ENCODE data around the gene MYCL.

Gene MYCL

GRCh38 chr1:39901714-39902459 is at the start of gene MYCL:
TSS of gene MYCL (minus strand) at chr1:39901917. CDS start at chr1:39901434, 483 bp downstream.
- DNase-seq: peak; percentile 90

DNA sequence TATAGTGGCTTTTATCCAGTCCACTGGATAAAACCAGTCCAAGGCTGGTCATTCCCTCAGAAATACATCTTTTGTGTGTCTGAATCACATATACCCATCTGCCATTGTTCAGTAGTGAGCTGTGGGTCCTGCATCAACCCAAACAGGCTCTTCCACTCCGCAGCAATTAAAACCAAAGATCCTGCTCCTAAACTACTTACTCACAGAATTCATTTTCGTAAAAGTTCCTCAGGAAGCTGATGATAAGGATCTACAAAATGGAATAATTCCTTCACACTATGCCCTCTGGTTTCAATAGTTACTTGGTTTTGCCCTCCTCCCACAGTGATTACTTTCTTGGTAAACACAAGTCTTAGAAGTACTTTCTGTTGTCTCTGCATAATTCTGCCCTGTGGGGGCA is 48.2 kb upstream of the MYCL start:
- DNase-seq: no peak

DNA sequence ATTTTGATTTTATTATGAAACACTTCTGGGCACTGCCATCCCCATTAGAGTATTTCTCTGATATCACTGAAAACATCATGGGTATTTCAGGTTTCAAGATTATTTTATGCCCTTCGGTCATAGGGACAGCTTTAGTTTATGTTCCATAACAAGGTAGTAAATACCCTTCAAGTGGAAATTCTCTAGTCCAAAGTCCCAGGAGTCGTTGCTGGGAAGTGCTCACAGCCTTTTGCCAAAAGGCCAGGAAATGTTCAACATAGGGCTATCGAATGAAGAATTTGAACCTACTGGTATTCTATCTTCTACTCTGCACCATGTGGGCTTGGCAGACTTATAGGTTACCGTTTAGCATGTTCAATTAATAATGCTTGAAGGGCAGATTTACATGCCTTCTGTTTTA is 45.5 kb upstream of the MYCL start:
- DNase-seq: no peak

- DNase-seq: no peak
Measured at GRCh38 chr1:39946216-39946615, 44.5 kb upstream of the MYCL start.

GRCh38 chr1:39944410-39945112 is 42.8 kb upstream of the MYCL start:
- no peak for DNase-seq

- no peak for DNase-seq
Measured at GRCh38 chr1:39943471-39944290, 42.0 kb upstream of the MYCL start.

- no peak for DNase-seq
Measured at GRCh38 chr1:39940980-39941871, 39.5 kb upstream of the MYCL start.

- no peak for DNase-seq
Measured at GRCh38 chr1:39940253-39940652, 38.5 kb upstream of the MYCL start.

- no peak for DNase-seq
Measured at GRCh38 chr1:39938856-39939255, 37.1 kb upstream of the MYCL start.

DNA sequence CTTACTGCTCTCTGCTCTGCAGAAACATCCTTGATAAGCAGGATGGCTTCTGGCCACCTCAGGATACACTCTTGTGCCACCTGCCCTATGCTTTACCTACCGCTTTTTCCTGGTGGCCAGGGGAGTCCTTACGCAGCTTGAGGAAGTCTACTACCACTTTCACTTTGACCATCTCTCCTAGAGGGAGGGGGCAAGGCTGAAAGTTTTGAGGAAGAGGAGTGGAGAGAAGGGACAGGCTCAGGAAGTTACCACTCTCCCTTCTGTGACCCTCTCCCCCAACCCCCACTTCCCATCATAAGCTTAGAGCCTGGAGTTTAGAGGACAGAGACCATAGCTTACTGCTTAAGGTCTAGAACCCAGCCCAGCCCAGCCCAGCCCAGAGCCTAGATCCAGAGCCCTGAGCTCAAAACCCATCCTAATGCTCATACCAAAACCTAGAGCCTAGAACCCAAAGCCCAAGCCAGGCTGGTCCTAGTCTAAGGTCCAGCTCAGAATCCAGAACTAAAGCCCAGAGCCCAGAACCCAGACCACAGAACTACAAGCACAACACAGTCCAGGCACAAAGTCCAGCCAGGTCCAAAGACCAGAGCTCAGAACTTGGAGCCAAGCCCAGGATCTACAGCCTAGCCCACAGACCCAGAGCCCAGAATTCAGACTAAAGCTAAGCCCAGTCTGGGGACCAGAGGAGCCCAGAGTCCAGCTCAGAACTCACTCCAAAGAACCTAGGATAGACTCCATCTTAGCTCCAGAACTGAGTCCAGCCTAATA is 35.2 kb upstream of the MYCL start:
- no peak for DNase-seq

- no peak for DNase-seq
Measured at GRCh38 chr1:39933956-39934941, 32.5 kb upstream of the MYCL start.

DNA sequence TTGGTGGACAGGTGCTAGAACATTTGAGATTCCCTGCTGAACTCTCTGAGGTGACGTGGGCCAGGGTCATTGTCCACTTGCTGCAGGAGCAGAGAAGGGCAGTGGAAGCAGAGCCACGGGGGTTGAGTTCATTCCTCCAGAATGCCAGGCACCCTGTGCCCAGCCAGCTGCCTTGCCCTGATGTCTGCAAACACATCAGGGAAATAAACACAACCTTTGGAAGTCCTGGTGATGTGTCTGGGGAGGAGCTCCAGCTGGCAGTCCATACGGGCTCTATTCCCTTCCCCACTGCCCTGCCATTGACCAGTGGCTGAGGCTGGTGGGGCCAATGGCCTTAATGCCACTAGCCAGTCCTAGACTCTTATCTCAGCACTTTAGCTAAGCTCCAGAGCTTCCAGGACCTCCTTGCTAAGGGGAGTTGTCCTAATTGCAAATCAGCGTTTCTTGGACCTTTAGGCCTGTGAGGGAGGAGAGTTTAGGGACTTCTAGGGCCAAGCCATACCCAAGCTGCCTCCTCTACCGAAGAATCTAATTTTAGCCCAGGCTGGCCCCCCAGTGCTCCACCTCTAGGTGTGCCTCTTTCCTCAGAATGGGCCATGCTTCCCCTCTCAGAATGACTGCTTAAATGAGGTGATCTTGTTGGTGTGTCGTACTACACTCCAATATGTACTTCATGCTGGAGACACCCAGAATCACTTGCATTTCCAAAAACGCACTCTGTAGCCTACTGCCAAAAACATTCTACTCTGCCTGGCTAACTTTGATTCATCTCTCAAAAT is 27.3 kb upstream of the MYCL start:
- DNase-seq: no peak

- no peak for DNase-seq
Measured at GRCh38 chr1:39927538-39927937, 25.8 kb upstream of the MYCL start.

DNA sequence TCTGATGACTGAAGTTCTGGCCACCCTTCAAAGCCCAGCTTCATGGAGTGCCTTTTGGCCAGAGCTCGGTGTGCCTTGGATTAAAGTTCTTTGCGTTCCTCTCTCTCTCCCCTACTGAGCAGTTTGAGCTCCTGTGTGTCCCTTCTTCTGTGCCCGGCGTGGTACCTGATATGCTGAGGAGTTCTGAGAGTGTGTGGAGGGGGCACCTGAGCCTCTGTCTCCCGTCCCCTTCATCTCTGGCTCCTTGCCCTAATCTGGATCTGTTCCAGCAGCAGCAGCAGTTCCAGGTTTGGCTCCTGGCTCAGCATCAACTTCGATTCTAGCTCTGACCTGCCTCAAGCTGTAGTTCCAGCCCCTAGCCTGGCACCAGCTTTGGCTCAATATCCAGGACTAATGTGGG is 25.1 kb upstream of the MYCL start:
- DNase-seq: no peak

DNA sequence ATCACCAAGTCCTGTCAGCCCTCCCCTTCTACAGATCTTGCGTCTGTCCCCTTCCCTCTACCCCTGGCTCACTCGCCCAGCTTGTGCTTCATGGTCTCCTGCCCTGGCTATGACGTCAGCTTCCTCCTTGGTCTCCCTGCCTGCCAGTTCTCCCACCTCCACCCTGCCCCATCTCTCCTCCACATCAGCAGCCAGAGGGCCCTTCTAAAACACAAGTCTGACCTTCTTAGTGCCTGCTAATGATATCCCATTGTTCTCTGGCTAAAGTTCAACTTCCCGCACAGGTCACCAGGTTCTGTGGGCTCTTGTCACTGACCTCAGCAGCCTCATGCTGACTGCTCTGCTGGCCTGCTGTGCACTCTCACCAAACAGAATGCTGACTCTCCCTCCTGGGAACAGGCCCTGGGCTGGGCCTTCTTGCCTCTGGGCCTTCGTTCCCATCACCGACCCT is 24.7 kb upstream of the MYCL start:
- DNase-seq: no peak

- no peak for DNase-seq
Measured at GRCh38 chr1:39925721-39926342, 24.1 kb upstream of the MYCL start.

DNA sequence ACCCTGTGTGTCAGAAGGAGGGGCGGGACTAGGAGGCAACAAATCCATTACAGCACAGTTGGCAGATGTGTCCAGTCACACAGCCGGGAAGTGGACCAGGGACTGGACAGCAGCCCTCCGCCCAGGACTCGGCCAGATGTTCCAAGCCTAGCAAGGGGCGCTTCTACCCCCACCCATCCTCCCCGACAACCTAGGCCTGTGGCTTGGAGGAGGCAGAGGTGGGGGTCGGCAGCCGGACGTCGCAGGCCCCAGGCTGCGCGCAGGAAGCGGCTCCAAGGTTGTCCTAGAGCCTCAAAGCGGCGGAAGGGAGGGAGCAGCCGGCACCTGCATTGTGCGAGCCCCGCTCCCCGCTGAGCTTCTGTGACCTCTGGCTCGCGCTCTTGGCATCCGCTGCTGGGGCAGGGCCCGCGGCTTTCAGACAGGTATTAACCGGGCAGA is 20.6 kb upstream of the MYCL start:
- no peak for DNase-seq

DNA sequence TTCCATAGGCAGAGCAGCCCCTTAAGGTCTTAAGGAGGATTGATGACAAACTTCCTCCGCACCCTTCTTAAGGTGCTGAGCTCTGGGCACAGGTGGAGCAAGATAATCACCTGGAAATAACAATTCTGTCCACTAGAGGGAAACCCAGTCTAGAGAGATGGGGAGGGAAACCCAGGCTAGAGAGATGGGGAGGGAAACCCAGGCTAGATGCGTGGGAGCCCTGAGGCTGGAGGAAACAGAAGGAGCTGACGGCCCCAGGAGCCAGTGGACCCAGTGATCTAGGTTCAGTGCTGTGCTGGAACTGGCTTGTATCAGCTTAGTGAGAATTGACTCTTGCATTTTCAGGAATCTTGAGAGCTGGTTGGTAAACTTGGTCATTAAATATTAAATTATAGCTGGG is 17.8 kb upstream of the MYCL start:
- DNase-seq: peak; percentile 76

- DNase-seq: no peak
Measured at GRCh38 chr1:39917825-39918224, 16.1 kb upstream of the MYCL start.
